Uterus (tissue), 2 donors: ENCODE data around the gene NR1D2.

Experiments used
- POLR2A ChIP-seq, 2 donors: fragments of 450-650 bp; IDR thresholded peaks; one replicate each; pipeline ENCODE4 v1.6.1; 2016; ENCODE audit warnings: antibody characterized with exemption in 2 of 2, mild to moderate bottlenecking in 1 of 2, moderate library complexity in 1 of 2
- TF ChIP-seq, protein P1 (sequence below), 4 experiments: fragments of 200-600 bp in 2 of 4; fragments of 450-650 bp in 2 of 4; sonication (generic) in 2 of 4; IDR thresholded peaks; one replicate each; pipeline ENCODE4 v1.5.1; 2016 to 2019; ENCODE audit warnings: antibody characterized with exemption in 4 of 4, mild to moderate bottlenecking in 2 of 4, moderate library complexity in 1 of 4

- no peak for TF ChIP-seq POLR2A (IDR thresholded peaks at IDR 0.05)
- TF ChIP-seq, protein P1, sequence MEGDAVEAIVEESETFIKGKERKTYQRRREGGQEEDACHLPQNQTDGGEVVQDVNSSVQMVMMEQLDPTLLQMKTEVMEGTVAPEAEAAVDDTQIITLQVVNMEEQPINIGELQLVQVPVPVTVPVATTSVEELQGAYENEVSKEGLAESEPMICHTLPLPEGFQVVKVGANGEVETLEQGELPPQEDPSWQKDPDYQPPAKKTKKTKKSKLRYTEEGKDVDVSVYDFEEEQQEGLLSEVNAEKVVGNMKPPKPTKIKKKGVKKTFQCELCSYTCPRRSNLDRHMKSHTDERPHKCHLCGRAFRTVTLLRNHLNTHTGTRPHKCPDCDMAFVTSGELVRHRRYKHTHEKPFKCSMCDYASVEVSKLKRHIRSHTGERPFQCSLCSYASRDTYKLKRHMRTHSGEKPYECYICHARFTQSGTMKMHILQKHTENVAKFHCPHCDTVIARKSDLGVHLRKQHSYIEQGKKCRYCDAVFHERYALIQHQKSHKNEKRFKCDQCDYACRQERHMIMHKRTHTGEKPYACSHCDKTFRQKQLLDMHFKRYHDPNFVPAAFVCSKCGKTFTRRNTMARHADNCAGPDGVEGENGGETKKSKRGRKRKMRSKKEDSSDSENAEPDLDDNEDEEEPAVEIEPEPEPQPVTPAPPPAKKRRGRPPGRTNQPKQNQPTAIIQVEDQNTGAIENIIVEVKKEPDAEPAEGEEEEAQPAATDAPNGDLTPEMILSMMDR (IDR thresholded peaks at IDR 0.05) = no peak
Measured at GRCh38 chr3:23916152-23916885, 28.8 kb upstream of the NR1D2 start.
